GM06990 (cell line): ENCODE data around the gene TRIP4.
A peak's percentile ranks its signal among the peaks of the same experiment; 100 is the strongest.

ENCODE experiments used
- DNase-seq: peaks from one replicate; pipeline ENCODE4 v3.0.0-alpha.2; 2011; ENCODE audit not compliant: insufficient read length; ENCODE audit errors: extremely low read depth
- H3K27me3 ChIP-seq: replicated peaks from 2 replicates; pipeline ENCODE4 v1.6.0; 2011; ENCODE audit warnings: low read length; ENCODE audit not compliant: control insufficient read depth, insufficient read depth
- H3K36me3 ChIP-seq: 2 replicates; pipeline ENCODE4 v1.5.1; 2011; ENCODE audit warnings: low read length; ENCODE audit not compliant: control insufficient read depth, insufficient read depth
- H3K4me3 ChIP-seq: replicated peaks from 2 replicates; pipeline ENCODE4 v1.5.1; 2011; ENCODE audit warnings: low read depth, mild to moderate bottlenecking, control low read depth, low read length
- TF ChIP-seq, protein P1 (sequence below): IDR thresholded peaks from 2 replicates; pipeline ENCODE4 v1.5.1; 2011; ENCODE audit warnings: low read length, control low read depth, mild to moderate bottlenecking, inconsistent platforms; ENCODE audit not compliant: insufficient read depth, poor library complexity, severe bottlenecking

The TRIP4 gene

DNA sequence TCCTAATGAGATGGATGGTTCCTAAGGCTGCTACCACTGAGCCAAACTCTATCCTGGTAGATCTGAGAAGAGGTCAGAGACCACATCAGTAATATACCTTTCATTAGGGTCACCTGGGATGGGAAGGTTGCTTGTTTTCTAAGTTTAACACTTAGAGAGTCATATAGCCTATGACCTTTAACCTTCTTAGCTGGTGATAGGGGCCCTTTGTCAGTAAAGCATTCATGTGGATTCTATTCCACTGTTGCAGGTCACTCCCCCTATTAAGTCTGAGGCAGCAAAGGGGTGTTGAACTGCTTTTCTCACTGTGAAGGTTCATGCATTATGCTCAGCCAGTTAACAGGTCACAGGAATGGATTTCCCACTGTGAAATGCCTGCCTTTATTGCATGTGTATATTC is 66.6 kb downstream of the TRIP4 start:
- Histone ChIP-seq H3K4me3 (no peak overlapping the region), H3K36me3 (no peaks in the 10 kb centered on the region; the same call in 1 of the 2 replicates), H3K27me3 (no peaks in the 10 kb centered on the region)
- no peak for DNase-seq
- TF ChIP-seq, protein P1, sequence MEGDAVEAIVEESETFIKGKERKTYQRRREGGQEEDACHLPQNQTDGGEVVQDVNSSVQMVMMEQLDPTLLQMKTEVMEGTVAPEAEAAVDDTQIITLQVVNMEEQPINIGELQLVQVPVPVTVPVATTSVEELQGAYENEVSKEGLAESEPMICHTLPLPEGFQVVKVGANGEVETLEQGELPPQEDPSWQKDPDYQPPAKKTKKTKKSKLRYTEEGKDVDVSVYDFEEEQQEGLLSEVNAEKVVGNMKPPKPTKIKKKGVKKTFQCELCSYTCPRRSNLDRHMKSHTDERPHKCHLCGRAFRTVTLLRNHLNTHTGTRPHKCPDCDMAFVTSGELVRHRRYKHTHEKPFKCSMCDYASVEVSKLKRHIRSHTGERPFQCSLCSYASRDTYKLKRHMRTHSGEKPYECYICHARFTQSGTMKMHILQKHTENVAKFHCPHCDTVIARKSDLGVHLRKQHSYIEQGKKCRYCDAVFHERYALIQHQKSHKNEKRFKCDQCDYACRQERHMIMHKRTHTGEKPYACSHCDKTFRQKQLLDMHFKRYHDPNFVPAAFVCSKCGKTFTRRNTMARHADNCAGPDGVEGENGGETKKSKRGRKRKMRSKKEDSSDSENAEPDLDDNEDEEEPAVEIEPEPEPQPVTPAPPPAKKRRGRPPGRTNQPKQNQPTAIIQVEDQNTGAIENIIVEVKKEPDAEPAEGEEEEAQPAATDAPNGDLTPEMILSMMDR, result no peak

GRCh38 chr15:64455961-64456371 is 68.3 kb downstream of the TRIP4 start:
- TF ChIP-seq, protein P1, result no peak
- H3K27me3 ChIP-seq, result no peaks in the 10 kb centered on the region
- no peak overlapping the region for H3K4me3 ChIP-seq
- no peaks in the 10 kb centered on the region for H3K36me3 ChIP-seq
- DNase-seq, result no peak

- TF ChIP-seq, protein P1, result no peak
- H3K27me3 ChIP-seq, result no peaks in the 10 kb centered on the region
- H3K4me3 ChIP-seq, result no peak overlapping the region
- H3K36me3 ChIP-seq, result no peaks in the 10 kb centered on the region
- DNase-seq, result no peak
Measured at GRCh38 chr15:64456634-64457108, 69.0 kb downstream of the TRIP4 start.

DNA sequence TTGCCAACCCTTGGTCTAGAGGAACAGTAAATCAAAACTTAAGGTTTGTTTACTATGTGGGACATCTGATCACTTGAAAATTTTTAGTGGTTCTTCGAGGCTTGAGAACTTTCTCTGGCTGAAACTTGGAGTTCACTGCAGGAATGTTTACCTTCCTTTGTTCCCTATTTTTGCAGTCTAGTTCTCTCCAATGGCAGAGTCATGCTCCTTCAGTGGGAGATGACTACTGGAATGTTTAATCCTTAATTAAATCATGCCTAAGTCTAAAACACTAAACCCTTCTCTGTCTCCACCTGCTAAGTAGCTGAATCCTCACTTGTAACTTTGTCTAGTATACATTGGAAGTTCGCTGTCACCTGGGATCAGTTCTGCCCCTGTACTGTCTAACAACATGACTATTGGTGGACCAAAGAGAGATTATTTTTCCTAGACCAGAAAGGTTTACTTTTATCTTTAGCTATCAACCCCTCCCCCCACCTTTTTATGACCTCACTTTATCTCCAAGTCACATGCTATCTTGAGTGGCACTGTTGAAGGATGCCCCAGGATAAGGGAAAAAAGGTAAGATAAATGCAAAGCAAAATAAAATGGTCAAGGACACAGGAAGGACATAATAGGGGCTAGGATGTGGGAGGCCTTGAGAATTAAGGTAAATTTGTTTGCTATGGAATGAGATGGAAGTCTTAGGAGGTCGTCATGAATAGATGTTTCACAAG is 71.6 kb downstream of the TRIP4 start:
- Histone ChIP-seq H3K36me3 (no peaks in the 10 kb centered on the region), H3K27me3 (no peaks in the 10 kb centered on the region), H3K4me3 (0 out of 2 replicates have a peak overlapping the region, but pooled peaks have one; percentile 64)
- DNase-seq, result no peak
- TF ChIP-seq, protein P1, result no peak

DNA sequence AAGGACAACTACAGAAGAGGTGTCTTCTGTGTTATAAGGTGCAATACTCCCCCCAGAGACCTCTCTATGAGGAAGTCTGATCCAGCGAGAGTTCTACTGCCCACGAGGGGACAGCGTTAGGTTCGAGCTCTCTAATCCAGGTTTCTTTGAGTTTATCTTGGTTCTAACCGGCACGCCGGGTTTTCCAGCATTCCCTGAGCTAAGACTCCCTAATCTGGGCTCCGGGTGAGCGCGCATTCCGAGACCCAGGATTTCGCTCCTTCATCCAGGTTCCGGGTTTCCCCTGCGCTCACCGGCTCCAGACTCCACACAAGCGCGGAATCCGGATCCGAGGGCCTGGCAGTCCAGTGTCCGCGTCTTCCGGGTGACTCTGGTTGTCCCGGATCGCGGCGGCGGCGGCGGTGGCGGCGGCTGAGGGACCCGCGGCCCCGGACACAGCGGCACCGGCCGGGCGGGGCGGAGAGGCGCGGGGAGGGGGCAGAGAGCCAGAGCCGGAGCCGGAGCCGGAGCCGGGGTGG is 72.6 kb downstream of the TRIP4 start, which contains the start of gene ZNF609:
Gene ZNF609 (plus strand): TSS at position 373 of the 518 bp plus-strand sequence. CDS start 38,842 bp downstream, outside the sequence.
- Histone ChIP-seq H3K27me3 (no peaks in the 10 kb centered on the region), H3K4me3 (peak within 1 kb of the TSS; percentile 64), H3K36me3 (no peaks in the 10 kb centered on the region)
- TF ChIP-seq, protein P1, result no peak
- peak; percentile 92 for DNase-seq
